ENCODE measurements around the gene TBC1D10A. TPM values are rescaled to one million over a fixed set of nuclear protein-coding genes. Genes with fewer than 3 reads are reported as not detected.

The TBC1D10A gene
- total and polyA plus RNA-seq, 2 experiments from 2014 or later: 11.8 to 21.8 TPM

DNA sequence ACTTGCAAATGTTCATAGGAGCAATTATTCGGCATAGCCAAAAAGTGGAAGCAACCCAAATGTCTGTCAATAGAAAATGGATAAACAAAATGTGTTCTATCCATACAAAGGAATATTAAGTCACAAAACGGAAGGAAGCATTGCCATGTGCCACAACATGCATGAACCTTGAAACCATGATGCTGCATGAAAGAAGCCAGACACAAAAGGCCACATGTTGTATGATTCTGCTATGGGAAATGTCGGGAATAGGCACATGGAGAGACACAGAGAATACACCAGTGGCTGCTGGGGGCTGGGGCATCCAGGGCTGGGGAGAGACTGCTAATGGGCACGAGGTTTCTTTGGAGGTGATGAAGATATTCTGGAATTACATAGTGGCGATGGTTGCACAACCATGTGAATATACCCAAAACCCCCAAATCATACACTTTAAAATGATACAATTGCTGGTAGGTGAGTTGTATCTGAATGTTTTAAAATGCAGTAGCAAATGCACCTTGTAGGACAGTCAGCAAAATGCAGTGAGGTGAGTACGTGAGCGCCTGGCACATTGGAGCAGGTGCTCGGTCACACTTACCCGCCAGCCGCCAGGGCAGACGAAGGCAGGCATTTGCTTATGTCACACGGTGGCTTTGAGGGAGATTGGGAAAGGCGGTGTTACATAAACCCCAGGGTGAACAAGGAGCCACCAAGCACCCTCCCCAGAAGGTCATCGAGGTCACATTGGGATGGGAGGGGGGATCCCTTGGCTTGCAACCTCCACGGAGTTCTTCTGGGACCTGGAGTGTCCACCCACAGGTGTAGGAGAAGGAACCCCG lies 53.8 kb downstream of the TBC1D10A start:
- Histone ChIP-seq H3K9me3 (ENCODE audit: low read depth) (no peaks in the 10 kb centered on the region), H3K36me3 (no peaks in the 10 kb centered on the region), H3K27me3 (no peaks in the 10 kb centered on the region), H3K27ac (no peak overlapping the region), H3K4me1 (ENCODE audit: low read depth) (peaks cover 12% of the 10 kb centered on the region), H3K4me3 (no peak overlapping the region)
- TF ChIP-seq CTCF (IDR thresholded peaks at IDR 0.05; ENCODE audit: low read depth, low read length): no peak
- DNase-seq (ENCODE audit: low read depth in 1 of 2, low spot score in 1 of 2): no peak

- H3K27me3 ChIP-seq: no peaks in the 10 kb centered on the region
- no peaks in the 10 kb centered on the region for H3K9me3 ChIP-seq (ENCODE audit: low read depth)
- H3K27ac ChIP-seq: no peak overlapping the region
- H3K4me1 ChIP-seq (ENCODE audit: low read depth): peaks cover 6% of the 10 kb centered on the region
- TF ChIP-seq CTCF (IDR thresholded peaks at IDR 0.05; ENCODE audit: low read depth, low read length): no peak
- peak in 1 of 2 donors; percentile 88 for DNase-seq (ENCODE audit: low read depth in 1 of 2, low spot score in 1 of 2)
- H3K4me3 ChIP-seq: no peak overlapping the region
- H3K36me3 ChIP-seq: no peaks in the 10 kb centered on the region
These were observed 55.9 kb downstream of the TBC1D10A start for GRCh38 chr22:30270832-30271231.

DNA sequence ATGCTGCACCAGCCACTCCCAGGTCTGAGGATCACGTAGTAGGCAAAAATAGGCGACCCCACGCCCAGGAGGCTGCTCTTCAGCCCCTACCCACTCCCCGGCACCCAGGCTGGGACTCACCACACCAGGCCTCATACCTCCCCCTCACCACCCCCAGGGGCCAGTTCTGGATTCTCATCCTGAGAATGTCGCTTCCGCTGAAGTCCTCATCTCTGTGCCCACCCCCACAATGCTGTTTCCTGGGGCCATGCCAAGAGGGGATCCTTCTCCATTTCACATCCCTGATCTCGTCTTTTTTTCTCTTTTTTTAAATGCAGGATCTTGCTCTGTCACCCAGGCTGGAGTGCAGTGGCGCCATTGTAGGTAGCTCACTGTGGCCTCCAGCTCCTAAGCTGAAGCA lies 58.4 kb downstream of the TBC1D10A start:
- Histone ChIP-seq H3K27ac (no peak overlapping the region), H3K4me3 (no peak overlapping the region), H3K36me3 (no peaks in the 10 kb centered on the region), H3K27me3 (no peaks in the 10 kb centered on the region), H3K9me3 (ENCODE audit: low read depth) (no peaks in the 10 kb centered on the region), H3K4me1 (ENCODE audit: low read depth) (peaks cover 2% of the 10 kb centered on the region)
- DNase-seq (ENCODE audit: low read depth in 1 of 2, low spot score in 1 of 2): no peak
- no peak for TF ChIP-seq CTCF (IDR thresholded peaks at IDR 0.05; ENCODE audit: low read depth, low read length)

DNA sequence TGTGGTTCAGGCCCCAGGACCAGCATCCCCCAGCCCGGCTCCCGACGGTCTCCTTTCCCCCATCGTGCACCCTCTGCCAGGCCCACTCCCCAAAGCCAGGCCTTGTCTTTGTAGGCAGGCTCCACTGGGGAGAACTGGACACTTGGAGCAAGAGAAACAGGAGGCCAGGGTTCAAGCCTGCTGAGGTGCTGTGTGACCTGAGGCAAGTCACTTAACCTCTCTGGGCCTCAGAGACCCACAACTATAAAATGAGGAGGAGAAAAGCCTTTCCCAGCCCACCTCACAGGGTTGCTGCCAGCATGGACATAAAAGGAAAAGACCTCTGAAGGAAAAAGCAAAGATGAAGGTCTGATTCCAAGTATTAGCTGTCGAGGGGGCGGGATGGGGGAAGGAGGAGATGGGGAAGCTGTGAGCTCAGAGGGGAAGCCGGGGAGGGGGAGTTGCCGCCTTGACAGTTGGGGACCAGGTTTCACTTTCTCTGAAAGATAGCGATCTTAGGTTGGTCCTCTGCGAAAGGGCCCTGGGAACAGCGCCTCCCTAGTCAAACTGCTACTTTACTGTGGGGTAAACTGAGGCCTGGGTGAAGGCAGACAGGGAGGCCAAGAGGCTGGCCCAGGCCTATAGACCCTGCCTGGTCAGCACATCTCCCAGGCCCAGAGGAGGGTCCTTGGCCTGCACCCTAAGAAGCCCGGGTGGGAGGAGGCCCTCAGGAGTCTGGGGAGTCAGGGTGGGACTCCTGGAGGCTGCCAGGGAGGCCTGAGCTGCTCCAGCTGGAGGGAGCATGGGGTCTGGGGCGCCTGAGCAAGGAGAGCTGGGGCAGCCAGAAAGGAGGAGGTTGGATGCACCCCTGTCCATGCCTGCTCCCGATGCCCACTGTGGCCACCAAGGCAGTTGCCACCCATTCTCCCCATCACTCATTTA lies 59.1 kb downstream of the TBC1D10A start:
- DNase-seq (ENCODE audit: low read depth in 1 of 2, low spot score in 1 of 2): no peak
- H3K9me3 ChIP-seq (ENCODE audit: low read depth): no peaks in the 10 kb centered on the region
- no peak overlapping the region for H3K4me3 ChIP-seq
- no peaks in the 10 kb centered on the region for H3K4me1 ChIP-seq (ENCODE audit: low read depth)
- no peaks in the 10 kb centered on the region for H3K27me3 ChIP-seq
- no peak for TF ChIP-seq CTCF (IDR thresholded peaks at IDR 0.05; ENCODE audit: low read depth, low read length)
- no peaks in the 10 kb centered on the region for H3K36me3 ChIP-seq
- no peak overlapping the region for H3K27ac ChIP-seq

- DNase-seq (ENCODE audit: low read depth in 1 of 2, low spot score in 1 of 2): no peak
- TF ChIP-seq CTCF (IDR thresholded peaks at IDR 0.05; ENCODE audit: low read depth, low read length): no peak
- no peak within 1 kb of the TSS for H3K27ac ChIP-seq
- H3K36me3 ChIP-seq: no peaks in the 10 kb centered on the region
- no peak within 1 kb of the TSS for H3K4me3 ChIP-seq
- no peaks in the 10 kb centered on the region for H3K4me1 ChIP-seq (ENCODE audit: low read depth)
- no peaks in the 10 kb centered on the region for H3K9me3 ChIP-seq (ENCODE audit: low read depth)
- H3K27me3 ChIP-seq: no peaks in the 10 kb centered on the region
These were observed 60.0 kb downstream of the TBC1D10A start, which contains the start of gene OSM for GRCh38 chr22:30266445-30267381. Gene OSM, minus strand, starts transcription at chr22:30266851. Its CDS starts 52 bp downstream, at chr22:30266799.

All from cardiac muscle cell (in vitro differentiated cells and primary cell).